ENCODE results near the gene CERT1.

DNA sequence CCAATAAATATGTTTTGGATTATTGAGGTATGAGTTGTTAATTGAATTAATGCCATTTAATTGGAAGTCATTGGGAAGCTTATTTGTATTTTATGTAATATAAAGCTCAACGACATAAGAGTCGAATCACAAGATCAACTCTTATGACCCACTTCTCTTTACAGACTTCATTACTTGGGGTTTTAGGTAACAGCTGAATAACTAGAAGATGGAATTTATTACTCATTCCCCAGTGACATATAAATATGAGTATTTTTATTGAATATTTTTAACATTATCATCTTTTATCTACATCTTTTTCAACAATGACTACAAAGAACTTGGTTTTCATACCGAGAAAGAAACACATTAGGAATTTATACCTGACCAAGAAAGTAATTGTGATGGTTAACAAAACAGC is 153.3 kb downstream of the CERT1 start:
- TF ChIP-seq, protein P1, sequence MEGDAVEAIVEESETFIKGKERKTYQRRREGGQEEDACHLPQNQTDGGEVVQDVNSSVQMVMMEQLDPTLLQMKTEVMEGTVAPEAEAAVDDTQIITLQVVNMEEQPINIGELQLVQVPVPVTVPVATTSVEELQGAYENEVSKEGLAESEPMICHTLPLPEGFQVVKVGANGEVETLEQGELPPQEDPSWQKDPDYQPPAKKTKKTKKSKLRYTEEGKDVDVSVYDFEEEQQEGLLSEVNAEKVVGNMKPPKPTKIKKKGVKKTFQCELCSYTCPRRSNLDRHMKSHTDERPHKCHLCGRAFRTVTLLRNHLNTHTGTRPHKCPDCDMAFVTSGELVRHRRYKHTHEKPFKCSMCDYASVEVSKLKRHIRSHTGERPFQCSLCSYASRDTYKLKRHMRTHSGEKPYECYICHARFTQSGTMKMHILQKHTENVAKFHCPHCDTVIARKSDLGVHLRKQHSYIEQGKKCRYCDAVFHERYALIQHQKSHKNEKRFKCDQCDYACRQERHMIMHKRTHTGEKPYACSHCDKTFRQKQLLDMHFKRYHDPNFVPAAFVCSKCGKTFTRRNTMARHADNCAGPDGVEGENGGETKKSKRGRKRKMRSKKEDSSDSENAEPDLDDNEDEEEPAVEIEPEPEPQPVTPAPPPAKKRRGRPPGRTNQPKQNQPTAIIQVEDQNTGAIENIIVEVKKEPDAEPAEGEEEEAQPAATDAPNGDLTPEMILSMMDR (IDR thresholded peaks at IDR 0.05): no peak
- TF ChIP-seq POLR2AphosphoS5 (IDR thresholded peaks at IDR 0.05) (no peak), POLR2A (IDR thresholded peaks at IDR 0.05) (no peak)

Measured in prostate gland (tissue), 2 donors.